ENCODE measurements around the gene TMEM95.

The TMEM95 gene

GRCh38 chr17:7340179-7340578 is 14.8 kb upstream of the TMEM95 start:
- no peak for TF ChIP-seq CTCF (IDR thresholded peaks at IDR 0.05; ENCODE audit: insufficient read depth, missing control alignments)
- no peak for FAIRE-seq
- DNase-seq (ENCODE audit: insufficient read length, low spot score) = no peak

- no peak for TF ChIP-seq CTCF (IDR thresholded peaks at IDR 0.05; ENCODE audit: insufficient read depth, missing control alignments)
- DNase-seq (ENCODE audit: insufficient read length, low spot score) (no peak), FAIRE-seq (no peak)
Observed at GRCh38 chr17:7341842-7342241, 13.1 kb upstream of the TMEM95 start.

GRCh38 chr17:7343250-7343649 is 11.7 kb upstream of the TMEM95 start:
- DNase-seq (ENCODE audit: insufficient read length, low spot score) (no peak), FAIRE-seq (no peak)
- TF ChIP-seq CTCF (IDR thresholded peaks at IDR 0.05; ENCODE audit: insufficient read depth, missing control alignments) = no peak

- DNase-seq (ENCODE audit: insufficient read length, low spot score) (no peak), FAIRE-seq (no peak)
- no peak for TF ChIP-seq CTCF (IDR thresholded peaks at IDR 0.05; ENCODE audit: insufficient read depth, missing control alignments)
Observed at GRCh38 chr17:7346761-7347614, 8.0 kb upstream of the TMEM95 start.

GRCh38 chr17:7347630-7348477 is 7.1 kb upstream of the TMEM95 start:
- no peak for FAIRE-seq
- TF ChIP-seq CTCF (IDR thresholded peaks at IDR 0.05; ENCODE audit: insufficient read depth, missing control alignments) = no peak

GRCh38 chr17:7348478-7349242 is 6.3 kb upstream of the TMEM95 start:
- FAIRE-seq (no peak), DNase-seq (ENCODE audit: insufficient read length, low spot score) (no peak)

More at GRCh38 chr17:7347630-7348477, 7.1 kb upstream of the TMEM95 start:
- no peak for DNase-seq (ENCODE audit: insufficient read length, low spot score)

More at GRCh38 chr17:7348478-7349242, 6.3 kb upstream of the TMEM95 start:
- TF ChIP-seq CTCF (IDR thresholded peaks at IDR 0.05; ENCODE audit: insufficient read depth, missing control alignments) = no peak

Measured in D721Med (cell line).